ENCODE data around the gene RGL1. TPM values are rescaled to one million over a fixed set of nuclear protein-coding genes. Genes with fewer than 3 reads are reported as not detected.

The RGL1 gene
- total RNA-seq, 1 donor from 2014 or later, result 23.1 TPM

- H3K27me3 ChIP-seq, result no peaks in the 10 kb centered on the region
Observed at GRCh38 chr1:183774938-183775337, 30.0 kb upstream of the RGL1 start.

GRCh38 chr1:183776731-183777130, 28.2 kb upstream of the RGL1 start:
- Histone ChIP-seq H3K27me3 (no peaks in the 10 kb centered on the region), H3K9me3 (no peaks in the 10 kb centered on the region), H3K4me3 (no peak overlapping the region), H3K4me1 (no peaks in the 10 kb centered on the region), H3K27ac (no peak overlapping the region), H3K36me3 (no peaks in the 10 kb centered on the region)
- intact Hi-C loops (cut with DNase I), result no loop called here
- DNase-seq (ENCODE audit: low spot score in 2 of 2), result no peak
- no peak for TF ChIP-seq CTCF (IDR thresholded peaks at IDR 0.05)

More at GRCh38 chr1:183774938-183775337, 30.0 kb upstream of the RGL1 start:
- no peaks in the 10 kb centered on the region for H3K9me3 ChIP-seq
- TF ChIP-seq CTCF (IDR thresholded peaks at IDR 0.05), result no peak
- no peaks in the 10 kb centered on the region for H3K36me3 ChIP-seq
- intact Hi-C loops (cut with DNase I), result no loop called here
- no peak overlapping the region for H3K27ac ChIP-seq
- no peak for DNase-seq (ENCODE audit: low spot score in 2 of 2)
- H3K4me3 ChIP-seq, result no peak overlapping the region
- no peaks in the 10 kb centered on the region for H3K4me1 ChIP-seq

DNA sequence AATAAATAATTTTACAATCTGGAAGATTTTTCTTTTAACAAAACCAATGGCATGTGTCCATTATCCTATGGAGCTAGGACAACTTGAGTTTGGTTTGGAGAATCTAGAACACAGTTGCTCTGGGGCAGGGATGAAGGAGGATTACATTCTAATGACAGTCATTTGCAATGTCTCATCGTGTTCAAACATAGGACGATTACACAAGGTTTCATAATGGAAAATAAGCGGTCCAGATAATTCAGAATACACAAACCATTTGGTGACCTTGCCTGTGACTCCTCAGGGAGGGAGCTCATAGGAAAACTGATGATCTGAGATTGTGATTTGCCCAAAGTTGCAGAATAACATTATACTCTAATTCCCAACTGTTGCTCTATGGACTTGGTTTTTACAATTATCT, 27.6 kb upstream of the RGL1 start:
- no peak overlapping the region for H3K4me3 ChIP-seq
- H3K4me1 ChIP-seq, result no peaks in the 10 kb centered on the region
- TF ChIP-seq CTCF (IDR thresholded peaks at IDR 0.05), result no peak
- intact Hi-C loops (cut with DNase I), result no loop called here
- H3K27ac ChIP-seq, result no peak overlapping the region
- DNase-seq (ENCODE audit: low spot score in 2 of 2), result no peak
- H3K36me3 ChIP-seq, result no peaks in the 10 kb centered on the region
- no peaks in the 10 kb centered on the region for H3K27me3 ChIP-seq
- no peaks in the 10 kb centered on the region for H3K9me3 ChIP-seq

DNA sequence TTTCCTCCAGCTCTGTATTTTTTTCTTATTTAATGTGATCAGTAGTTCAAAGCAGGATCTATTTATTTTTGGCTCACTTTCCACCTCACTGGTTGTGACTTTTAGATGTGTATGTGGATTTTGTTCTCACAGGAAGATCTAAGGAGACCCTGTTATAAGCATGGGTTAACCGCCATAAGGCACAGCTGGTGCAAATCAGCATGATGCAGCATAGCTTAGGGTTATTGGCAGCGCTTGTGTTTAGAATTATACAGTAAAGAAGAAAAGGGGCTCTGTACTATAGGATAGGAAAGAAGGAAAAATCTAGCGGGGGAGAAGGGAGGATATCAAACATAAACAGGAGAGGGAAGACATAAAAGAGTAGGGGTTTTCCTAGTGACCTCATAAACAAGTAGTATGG, 26.9 kb upstream of the RGL1 start:
- no peaks in the 10 kb centered on the region for H3K36me3 ChIP-seq
- H3K9me3 ChIP-seq, result no peaks in the 10 kb centered on the region
- H3K4me1 ChIP-seq, result no peaks in the 10 kb centered on the region
- no peak for TF ChIP-seq CTCF (IDR thresholded peaks at IDR 0.05)
- intact Hi-C loops (cut with DNase I), result no loop called here
- no peaks in the 10 kb centered on the region for H3K27me3 ChIP-seq
- DNase-seq (ENCODE audit: low spot score in 2 of 2), result no peak
- no peak overlapping the region for H3K27ac ChIP-seq
- no peak overlapping the region for H3K4me3 ChIP-seq

DNA sequence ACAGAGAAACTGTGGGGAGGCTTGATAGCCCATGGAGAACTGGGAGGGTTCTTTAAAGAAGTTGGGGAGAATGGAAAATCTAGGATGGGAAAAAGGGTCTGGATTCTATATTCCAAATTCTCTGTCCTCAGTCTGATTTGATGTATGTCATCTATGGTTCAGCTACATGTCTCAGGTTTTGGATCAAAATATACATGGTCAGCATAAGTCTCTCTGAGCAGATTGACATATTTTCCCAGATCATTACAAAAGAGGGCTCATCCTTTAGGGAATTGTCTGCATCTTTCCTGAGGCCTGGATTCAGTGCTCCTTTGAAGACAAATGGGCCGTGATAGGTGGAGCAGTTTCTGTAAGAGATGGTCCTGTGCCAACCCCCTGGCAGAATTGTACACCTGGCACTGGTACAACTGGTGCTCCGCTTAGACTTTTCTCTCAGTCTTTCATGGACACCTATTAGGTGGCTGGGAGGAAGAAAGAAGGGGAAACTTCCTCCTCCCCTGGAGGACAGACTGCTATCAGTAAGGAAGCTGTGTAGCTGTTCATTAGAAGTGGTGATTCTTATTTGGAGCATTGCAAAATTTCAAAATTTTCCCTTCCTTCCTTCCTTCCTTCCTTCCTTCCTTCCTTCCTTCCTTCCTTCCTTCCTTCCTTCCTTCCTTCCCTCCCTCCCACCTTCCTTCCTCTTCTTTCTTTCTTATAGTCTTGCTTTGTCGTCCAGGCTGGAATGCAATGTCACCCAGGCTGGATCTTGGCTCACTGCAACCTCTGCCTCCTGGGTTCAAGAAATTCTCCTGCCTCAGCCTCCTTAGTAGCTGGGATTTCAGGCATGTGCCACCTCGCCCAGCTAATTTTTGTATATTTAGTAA, 26.1 kb upstream of the RGL1 start:
- H3K27me3 ChIP-seq, result no peaks in the 10 kb centered on the region
- H3K4me3 ChIP-seq, result no peak overlapping the region
- no peaks in the 10 kb centered on the region for H3K36me3 ChIP-seq
- intact Hi-C loops (cut with DNase I), result no loop called here
- no peak for DNase-seq (ENCODE audit: low spot score in 2 of 2)
- H3K4me1 ChIP-seq, result no peaks in the 10 kb centered on the region
- TF ChIP-seq CTCF (IDR thresholded peaks at IDR 0.05), result no peak
- H3K27ac ChIP-seq, result no peak overlapping the region
- no peaks in the 10 kb centered on the region for H3K9me3 ChIP-seq

Measured in ascending aorta (tissue), 2 donors.